ENCODE data around the gene RAB7A.
A peak's percentile ranks its signal among the peaks of the same experiment; 100 is the strongest.
"Not testable (repeated sequence)": the region's sequence is repeated elsewhere in the genome, so short reads cannot be mapped to it uniquely, and the experiment has no call there.

RAB7A gene

DNA sequence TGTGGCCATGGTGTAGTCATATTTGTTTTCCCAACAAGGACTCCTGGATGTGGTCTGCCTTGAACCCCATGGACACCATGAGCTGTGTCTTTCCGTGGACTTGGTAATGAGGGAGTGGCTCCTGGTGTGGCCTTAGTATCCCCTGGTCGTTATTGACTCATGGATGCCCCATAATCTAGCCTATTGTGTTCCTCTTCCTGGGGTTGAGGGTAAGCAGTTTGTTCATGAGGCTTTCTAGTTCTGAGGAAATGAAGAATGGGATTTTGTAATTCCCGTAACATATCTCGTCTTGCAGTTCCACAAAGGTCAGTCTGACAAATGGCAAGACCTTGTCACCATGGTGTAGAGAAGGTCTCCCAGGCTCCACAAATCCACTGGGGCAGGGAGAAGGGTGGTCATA lies 22.6 kb downstream of the RAB7A start:
- Histone ChIP-seq H3K27ac (no peak overlapping the region), H3K27me3 (replicated peaks) (no peaks in the 10 kb centered on the region), H3K36me3 (replicated peaks) (peaks cover 7% of the 10 kb centered on the region), H3K4me3 (ENCODE audit: low read depth, low read length) (no peak overlapping the region)
- DNase-seq = no peak
- in situ Hi-C loops (cut with HindIII; ENCODE audit: low pct_ligation_motif_present, low sequenced_read_pairs) = no loop called here
- TF ChIP-seq, protein P1, sequence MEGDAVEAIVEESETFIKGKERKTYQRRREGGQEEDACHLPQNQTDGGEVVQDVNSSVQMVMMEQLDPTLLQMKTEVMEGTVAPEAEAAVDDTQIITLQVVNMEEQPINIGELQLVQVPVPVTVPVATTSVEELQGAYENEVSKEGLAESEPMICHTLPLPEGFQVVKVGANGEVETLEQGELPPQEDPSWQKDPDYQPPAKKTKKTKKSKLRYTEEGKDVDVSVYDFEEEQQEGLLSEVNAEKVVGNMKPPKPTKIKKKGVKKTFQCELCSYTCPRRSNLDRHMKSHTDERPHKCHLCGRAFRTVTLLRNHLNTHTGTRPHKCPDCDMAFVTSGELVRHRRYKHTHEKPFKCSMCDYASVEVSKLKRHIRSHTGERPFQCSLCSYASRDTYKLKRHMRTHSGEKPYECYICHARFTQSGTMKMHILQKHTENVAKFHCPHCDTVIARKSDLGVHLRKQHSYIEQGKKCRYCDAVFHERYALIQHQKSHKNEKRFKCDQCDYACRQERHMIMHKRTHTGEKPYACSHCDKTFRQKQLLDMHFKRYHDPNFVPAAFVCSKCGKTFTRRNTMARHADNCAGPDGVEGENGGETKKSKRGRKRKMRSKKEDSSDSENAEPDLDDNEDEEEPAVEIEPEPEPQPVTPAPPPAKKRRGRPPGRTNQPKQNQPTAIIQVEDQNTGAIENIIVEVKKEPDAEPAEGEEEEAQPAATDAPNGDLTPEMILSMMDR (IDR thresholded peaks at IDR 0.05; ENCODE audit: low read depth, low read length, missing control alignments) = no peak

DNA sequence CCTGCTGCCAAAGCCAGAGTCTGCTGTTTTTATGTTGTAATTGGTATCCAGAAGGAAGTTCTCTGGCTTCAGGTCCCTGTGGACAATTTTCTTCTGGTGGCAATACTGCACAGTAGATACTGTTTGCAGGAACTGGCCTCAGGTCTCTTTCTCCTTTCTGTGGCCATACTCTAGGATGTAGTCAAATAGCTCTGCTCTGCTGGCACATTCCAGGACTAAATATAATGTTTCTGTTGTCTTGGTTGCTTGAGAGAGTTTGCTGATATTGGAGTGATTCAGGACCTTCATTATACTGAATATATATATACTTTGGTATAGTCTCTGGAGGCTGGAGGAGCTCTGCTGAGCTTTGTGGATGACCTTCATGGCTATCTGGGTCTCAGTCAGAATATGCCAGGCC lies 23.1 kb downstream of the RAB7A start:
- in situ Hi-C loops (cut with HindIII; ENCODE audit: low pct_ligation_motif_present, low sequenced_read_pairs) = no loop called here
- H3K27ac ChIP-seq = no peak overlapping the region
- no peak overlapping the region for H3K4me3 ChIP-seq (ENCODE audit: low read depth, low read length)
- DNase-seq = peak; percentile 16
- TF ChIP-seq, protein P1 (IDR thresholded peaks at IDR 0.05; ENCODE audit: low read depth, low read length, missing control alignments) = no peak
- no peaks in the 10 kb centered on the region for H3K27me3 ChIP-seq (replicated peaks)
- H3K36me3 ChIP-seq (replicated peaks) = peaks cover 4% of the 10 kb centered on the region

DNA sequence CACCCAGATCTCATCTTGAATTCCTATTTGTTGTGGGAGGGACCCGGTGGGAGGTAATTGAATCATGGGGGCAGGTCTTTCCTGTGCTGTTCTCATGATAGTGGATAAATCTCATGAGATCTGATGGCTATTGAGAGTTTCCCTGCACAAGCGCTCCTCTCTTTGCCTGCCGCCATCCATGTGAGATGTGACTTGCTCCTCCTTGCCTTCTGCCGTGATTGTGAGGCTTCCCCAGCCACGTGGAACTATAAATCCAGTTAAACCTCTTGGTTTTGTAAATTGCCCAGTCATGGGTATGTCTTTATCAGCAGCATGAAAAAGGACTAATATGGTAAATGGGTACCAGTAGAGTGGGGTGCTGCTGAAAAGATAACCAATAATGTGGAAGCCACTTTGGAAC lies 23.6 kb downstream of the RAB7A start:
- in situ Hi-C loops (cut with HindIII; ENCODE audit: low pct_ligation_motif_present, low sequenced_read_pairs); DNase-seq; H3K27me3 ChIP-seq (replicated peaks); H3K27ac ChIP-seq; H3K36me3 ChIP-seq (replicated peaks); H3K4me3 ChIP-seq (ENCODE audit: low read depth, low read length): not testable (repeated sequence)

- TF ChIP-seq, protein P1 (IDR thresholded peaks at IDR 0.05; ENCODE audit: low read depth, low read length, missing control alignments) = no peak
- in situ Hi-C loops (cut with HindIII; ENCODE audit: low pct_ligation_motif_present, low sequenced_read_pairs) = no loop called here
- no peaks in the 10 kb centered on the region for H3K36me3 ChIP-seq (replicated peaks)
- H3K27me3 ChIP-seq (replicated peaks) = no peaks in the 10 kb centered on the region
- DNase-seq = no peak
- no peak overlapping the region for H3K4me3 ChIP-seq (ENCODE audit: low read depth, low read length)
- no peak overlapping the region for H3K27ac ChIP-seq
These were observed 27.7 kb downstream of the RAB7A start for GRCh38 chr3:128753715-128754114.

DNA sequence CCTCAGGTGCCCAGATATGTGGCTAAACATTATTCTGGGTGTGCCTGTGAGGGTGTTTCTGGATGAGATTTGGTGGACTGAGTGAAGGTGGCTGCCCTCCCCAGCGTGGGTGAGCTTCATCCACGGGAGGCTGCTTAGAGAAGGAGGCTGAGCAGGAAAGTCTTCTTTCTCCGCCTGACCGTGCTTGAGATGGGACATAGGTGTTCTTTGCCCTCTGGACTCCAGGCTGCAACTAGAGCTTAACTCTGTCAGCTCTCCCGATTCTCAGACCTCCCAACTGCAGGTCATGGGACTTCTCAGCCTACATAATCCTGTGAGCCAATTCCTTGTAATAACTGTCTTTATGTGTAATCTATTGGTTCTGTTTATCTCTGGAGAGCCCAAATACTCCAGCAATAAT lies 34.1 kb downstream of the RAB7A start:
- Histone ChIP-seq H3K27me3 (replicated peaks) (no peaks in the 10 kb centered on the region), H3K27ac (no peak overlapping the region), H3K4me3 (ENCODE audit: low read depth, low read length) (no peak overlapping the region), H3K36me3 (replicated peaks) (peaks cover 2% of the 10 kb centered on the region)
- in situ Hi-C loops (cut with HindIII; ENCODE audit: low pct_ligation_motif_present, low sequenced_read_pairs) = no loop called here
- no peak for DNase-seq
- TF ChIP-seq, protein P1 (IDR thresholded peaks at IDR 0.05; ENCODE audit: low read depth, low read length, missing control alignments) = no peak

DNA sequence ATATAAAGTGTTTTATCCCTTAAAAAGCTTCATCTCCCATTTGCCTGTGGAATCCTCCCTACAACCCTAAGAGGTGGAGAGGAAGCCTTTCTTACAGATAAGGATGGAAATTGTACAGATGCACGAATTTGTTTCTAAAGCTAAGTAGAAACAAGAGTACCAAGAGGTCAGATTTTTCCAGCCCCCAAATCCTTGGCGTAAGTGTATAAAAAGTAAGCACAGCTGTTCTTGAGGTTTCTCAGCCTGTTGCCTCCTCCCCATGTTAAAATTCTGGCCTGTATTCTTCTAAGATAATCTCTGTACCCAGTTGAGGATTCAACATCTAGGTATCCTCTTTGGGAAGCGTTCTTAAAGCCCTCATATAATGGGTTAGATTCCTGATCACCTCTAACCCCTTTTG lies 34.9 kb downstream of the RAB7A start:
- Histone ChIP-seq H3K4me3 (ENCODE audit: low read depth, low read length) (no peak overlapping the region), H3K36me3 (replicated peaks) (peaks cover 2% of the 10 kb centered on the region), H3K27me3 (replicated peaks) (no peaks in the 10 kb centered on the region), H3K27ac (no peak overlapping the region)
- TF ChIP-seq, protein P1 (IDR thresholded peaks at IDR 0.05; ENCODE audit: low read depth, low read length, missing control alignments) = no peak
- in situ Hi-C loops (cut with HindIII; ENCODE audit: low pct_ligation_motif_present, low sequenced_read_pairs) = no loop called here
- no peak for DNase-seq

Measured in brain microvascular endothelial cell (primary cell).